GM21786 (cell line): ENCODE data around the gene CHRNA4.

Experiments used
- ATAC-seq: cut with Tn5 transposase; IDR thresholded peaks from one replicate; pipeline ENCODE4 v1.9.1; 2021; ENCODE audit not compliant: unreplicated experiment

Gene CHRNA4

DNA sequence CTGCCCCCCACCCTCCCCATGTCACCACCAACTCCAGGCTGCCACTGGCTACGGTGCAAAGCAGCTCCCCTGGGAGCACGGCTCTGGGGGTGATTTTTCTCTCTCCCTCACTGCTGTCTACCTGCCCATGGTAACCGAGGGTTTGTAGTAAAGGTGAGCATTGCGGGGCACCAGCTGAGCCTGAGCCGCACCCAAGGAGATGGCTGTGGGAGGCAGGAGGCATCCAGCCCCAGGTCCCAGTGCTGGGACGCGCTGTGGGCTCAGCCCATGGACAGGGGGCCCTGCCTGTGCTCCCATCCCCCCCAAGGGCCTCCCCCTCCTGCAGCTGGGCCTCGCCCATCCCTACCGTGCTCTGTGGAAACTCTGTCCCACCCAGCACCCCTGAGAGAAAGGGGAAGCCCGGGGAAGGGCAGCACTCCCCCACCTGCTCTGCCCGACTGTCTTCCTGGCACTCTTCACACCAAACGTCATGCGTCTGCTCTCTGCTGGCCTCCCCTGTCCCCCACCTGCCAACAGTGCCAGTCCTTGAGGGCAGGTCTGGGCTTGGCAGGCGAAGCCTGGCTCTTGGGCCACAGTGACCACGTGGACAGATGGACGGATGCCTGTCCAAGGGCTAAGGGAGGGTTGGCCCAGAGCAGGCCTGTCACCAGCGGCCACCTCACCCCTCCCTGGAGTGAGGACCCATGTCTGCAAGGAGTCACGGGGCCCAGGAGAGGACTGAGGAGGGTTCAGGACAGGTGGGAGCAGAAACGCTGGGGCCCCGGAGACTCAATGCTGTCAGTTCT lies 3.8 kb upstream of the CHRNA4 start:
- ATAC-seq = no peak

DNA sequence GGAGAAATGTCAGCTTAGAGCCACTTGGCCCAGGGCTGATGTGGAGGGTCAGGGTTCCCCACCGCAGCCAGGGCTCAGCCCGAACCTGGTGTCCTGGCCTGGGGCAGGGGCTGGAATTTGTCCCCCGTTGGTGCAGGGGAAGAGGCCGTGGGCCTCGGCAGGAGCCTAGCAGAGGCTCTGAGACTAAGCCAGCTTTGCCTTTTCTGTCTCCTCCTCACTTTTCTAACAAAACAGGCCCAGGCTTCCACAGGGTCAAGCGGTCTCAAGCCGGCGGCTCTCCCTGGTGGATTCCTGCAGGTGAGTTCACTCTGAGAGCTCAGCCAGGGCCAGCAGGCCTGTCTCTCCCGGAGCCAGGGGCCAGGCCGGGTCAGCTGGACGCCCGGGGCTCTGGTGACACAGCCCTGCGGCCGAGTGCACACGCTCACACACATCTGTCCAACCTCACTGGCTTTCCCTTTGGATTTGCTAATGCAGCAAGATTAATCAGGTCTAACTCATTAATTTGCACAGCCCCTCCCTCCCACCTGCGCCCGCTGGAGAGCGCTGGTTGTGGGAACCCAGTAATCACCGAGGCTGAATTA lies 2.9 kb upstream of the CHRNA4 start:
- no peak for ATAC-seq

DNA sequence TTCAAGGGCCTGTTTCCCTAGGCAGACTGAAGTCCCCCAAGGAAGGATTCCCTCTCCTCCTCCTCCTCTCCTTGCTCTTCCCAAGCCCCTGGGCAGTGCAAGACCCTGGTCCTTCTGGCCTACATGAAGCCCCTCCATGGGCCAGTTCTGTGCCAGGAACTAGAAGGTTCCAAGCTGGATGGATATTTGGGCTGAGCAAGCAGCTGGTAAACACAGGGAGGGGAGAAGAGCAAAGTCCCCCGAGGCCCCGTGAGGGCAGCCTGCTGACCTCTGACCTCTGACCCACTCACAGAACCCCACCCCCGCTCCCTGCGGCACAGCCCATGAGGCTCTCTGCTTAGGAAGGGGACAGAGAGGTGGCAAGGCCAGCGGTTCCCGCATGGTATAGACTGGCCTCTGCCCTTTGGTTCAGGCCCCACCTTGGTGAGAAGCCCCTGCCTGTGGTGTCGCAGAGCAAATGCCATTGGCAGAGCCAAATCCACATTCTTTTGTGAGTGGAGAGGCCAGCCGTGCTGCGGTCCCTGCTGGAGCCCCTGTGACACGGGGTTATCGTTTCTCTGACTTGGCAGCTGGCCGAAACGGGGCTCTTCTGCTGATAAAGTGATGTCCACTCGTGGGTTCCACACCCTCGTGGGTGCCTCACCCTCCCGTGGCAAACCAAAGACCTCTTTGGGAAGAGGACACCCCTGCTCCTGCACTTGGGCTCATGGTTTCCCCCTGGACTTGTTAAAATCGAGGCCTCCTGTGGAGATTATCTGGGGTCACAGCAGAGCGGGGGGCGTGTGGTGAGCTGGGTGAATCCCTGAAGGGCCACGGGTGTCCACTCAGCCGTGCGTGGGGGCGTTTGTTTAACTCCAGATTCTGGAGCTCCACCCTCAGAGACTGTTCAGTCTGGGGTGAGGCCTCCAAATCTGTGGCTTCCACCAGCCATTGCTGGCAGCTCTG lies 2.1 kb upstream of the CHRNA4 start:
- no peak for ATAC-seq

DNA sequence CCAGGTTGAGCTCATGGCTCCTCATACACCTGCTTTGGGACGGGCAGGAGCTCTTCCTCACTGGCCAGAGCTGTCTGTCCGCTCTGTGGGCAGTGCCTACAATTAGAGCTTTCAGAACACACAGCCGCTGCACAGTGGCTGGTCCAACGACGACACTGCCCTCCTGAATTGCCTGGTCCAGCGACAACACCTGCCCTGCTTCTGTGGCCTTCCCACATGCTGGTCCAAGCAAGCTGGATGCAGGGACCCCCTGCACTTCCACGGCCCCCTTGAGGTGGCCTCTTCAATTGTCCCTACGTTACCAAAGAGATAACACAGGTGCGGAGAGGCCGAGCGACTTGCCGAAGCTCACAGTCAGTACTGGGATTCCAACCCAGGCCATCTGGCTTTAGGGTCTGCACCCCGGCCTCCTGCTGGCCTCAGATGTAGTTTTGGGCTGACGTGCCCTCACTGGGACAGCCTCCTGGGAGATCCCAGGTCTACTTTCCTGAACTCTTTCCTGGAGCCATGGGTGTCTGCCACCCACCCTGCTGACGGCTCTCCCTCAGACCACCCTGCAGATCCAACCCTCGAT lies 1.4 kb upstream of the CHRNA4 start:
- no peak for ATAC-seq

GRCh38 chr20:63361519-63362435 lies 628 bp upstream of the CHRNA4 start:
- ATAC-seq = no peak

DNA sequence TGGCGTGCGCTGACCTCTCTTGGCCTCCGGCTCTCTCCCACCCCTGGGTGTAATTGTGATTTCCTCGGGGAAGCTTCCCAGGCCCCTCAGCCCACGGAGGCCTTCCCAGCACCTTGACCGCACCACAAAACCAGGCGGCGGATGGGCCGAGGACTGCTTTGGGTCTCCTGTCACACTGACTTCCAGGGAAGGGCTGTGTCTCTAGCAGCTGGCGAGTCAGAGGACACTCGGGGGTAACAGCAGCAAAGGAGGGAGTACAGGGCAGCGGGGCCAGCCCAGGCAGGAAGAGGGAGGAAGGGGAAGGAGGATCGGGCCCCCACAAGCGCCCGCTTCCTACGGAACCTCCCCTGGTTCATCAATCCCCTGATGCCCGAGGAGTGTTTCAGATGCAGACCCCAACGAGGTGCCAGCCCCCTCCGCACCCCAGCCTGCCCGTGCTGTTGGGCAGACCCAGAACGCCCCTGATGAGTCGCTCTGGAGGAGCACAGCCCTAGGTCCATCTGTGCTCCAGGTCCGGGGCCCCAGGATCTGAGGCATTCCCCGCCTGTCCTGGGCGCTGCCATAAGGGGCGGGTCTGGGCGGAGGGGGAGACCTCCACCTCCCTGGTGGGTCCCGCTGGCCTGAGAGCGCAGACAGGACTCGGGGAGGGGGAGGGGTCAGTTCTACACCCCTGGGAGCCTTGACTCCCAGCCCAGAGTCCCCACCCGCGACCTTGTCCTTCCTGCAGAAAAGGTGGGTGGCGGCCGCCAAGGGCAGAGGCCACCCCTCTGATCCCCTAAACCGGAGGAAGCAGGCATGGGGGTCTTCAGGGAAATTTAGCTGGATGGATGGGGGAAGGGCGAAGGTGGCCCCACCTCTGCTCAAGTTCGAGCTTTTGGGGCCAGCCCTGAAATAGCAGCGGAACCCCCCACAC lies 956 bp downstream of the CHRNA4 start:
- no peak for ATAC-seq

DNA sequence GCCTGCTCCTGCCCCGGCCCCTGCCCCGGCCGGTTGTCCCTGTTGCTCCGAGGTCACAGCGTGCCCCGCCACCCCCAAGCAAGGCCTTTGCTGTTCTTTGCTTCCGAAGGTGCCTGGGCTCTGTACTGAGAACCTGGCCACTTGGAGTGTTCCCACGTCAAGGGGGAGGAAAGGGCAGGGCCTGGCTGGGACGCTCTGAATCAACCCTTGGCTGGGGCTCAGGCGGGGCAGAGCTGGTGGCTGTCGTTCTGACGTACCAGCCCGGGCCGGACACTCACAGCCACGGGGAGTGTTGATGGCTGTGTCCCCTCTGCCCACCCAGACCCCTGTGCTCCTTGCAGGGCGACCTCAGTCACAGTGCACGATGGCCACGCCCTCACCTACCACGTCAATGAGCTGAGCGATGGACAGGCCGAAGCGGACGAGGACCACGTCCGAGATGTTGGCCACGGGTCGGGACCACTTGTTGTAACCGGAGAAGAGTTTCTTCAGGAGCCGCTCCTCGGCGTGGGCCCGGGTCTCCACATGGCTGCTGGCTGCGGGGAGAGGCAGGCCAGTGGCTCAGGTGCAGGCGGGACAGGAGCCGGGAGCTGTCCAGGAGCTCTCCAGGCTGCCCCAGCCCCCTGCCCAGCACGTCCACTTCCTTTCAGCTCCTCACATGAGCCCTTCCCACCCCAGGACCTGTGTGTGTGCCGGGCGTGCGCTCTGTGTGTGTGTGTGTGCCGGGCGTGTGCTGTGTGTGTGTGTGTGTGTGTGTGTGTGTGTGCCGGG lies 1.8 kb downstream of the CHRNA4 start:
- no peak for ATAC-seq

GRCh38 chr20:63357921-63358905 lies 2.9 kb downstream of the CHRNA4 start:
- no peak for ATAC-seq

- no peak for ATAC-seq
These were observed 3.9 kb downstream of the CHRNA4 start for GRCh38 chr20:63356931-63357879.

- ATAC-seq = no peak
These were observed 4.6 kb downstream of the CHRNA4 start for GRCh38 chr20:63356511-63356910.

DNA sequence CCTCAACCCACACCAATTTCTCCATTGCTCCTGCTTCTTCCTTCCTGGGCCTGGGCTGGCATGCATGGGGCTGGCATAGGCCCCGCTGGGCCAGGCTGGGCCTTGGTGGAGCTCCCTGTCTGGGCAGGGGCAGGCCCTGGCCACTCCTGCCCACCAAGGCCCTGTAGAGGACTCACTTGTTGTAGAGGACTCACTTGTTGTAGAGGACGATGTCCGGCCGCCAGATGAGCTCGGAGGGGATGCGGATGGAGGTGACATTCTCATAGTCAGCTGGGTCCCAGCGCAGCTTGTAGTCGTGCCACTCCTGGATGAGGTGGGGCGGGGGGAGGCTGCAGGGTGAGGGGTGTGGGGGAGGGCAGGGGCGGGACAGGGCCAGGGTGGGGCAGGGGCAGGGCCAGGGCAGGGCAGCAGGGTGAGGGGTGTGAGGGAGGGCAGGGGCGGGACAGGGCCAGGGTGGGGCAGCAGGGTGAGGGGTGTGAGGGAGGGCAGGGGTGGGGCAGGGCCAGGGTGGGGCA lies 5.3 kb downstream of the CHRNA4 start:
- ATAC-seq = no peak

DNA sequence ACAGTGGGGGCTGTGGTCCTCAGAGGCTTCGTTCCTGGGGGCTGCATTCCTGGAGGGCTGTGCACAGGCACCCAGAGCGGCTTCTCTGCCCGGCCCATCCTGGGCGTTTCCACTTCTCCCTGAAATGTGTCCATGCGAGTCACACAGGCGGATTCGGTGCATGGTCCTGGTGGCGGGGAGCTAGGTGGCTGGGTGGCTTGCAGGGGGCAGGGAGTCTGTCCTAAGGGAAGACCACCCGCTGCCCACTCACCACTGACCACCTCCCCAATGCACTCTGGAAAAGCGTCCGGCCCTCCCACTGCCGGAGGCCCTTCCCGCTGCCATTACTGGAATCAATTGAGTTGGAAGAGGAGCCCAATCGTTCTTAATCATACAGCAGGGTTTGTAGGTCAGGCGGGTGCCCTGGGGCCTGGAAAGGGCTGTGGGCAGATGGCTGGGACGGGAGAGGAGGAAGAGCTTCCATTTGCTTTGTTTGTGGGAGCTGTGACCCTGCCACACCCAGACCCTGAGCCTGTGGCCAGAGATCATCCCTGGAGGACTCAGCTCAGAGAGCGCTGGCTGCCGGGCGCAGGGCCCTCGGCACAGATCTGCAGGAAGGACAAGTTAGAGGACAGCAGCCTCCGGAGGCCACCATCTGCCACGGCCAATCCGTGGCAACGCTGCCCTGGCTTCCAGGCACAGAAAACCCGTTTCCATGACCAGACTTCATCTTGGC lies 6.4 kb downstream of the CHRNA4 start:
- no peak for ATAC-seq

DNA sequence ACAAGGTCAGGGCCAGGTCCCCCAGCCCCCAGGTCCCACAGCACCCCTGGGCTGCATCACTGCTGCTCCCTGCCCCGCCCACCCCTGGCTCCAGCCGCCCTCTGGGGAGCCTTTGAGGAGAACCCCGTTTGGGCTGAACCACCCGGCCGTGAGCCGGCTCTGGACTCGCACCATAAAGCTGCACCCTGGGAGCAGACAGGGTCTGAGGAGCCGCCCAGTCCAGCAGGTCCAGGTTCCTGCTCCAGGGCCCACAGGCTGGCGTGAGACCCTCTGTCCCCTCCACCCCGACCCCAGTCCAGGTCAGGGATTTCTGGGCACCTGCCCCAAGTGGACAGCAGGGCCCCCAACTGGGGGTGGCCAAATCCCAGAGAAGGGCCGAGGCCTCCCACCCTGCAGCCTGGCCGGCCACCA lies 8.3 kb downstream of the CHRNA4 start:
- ATAC-seq = no peak

GRCh38 chr20:63351811-63352591 lies 9.1 kb downstream of the CHRNA4 start:
- no peak for ATAC-seq

DNA sequence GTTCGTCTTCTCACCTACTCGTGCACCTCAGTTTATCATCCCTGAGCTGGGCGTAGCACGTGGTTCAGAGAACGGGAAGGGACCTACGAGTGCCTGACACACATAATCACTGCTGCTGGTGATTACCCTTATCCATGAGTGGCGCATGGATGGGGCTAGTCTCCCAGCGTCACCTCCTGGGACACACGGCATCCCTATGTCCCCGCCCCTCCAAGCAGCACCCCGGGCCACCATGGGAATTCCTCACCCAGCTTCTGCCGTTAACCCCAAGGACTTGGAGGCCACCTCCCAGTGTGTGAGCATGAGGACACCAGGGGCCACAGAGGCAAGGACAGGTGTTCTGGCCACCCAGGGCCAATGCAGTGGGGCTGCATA lies 9.8 kb downstream of the CHRNA4 start:
- no peak for ATAC-seq
